ENCODE results near the gene FAM120B. TPM values are rescaled to one million over a fixed set of nuclear protein-coding genes. Genes with fewer than 3 reads are reported as not detected.

Gene FAM120B, protein sequence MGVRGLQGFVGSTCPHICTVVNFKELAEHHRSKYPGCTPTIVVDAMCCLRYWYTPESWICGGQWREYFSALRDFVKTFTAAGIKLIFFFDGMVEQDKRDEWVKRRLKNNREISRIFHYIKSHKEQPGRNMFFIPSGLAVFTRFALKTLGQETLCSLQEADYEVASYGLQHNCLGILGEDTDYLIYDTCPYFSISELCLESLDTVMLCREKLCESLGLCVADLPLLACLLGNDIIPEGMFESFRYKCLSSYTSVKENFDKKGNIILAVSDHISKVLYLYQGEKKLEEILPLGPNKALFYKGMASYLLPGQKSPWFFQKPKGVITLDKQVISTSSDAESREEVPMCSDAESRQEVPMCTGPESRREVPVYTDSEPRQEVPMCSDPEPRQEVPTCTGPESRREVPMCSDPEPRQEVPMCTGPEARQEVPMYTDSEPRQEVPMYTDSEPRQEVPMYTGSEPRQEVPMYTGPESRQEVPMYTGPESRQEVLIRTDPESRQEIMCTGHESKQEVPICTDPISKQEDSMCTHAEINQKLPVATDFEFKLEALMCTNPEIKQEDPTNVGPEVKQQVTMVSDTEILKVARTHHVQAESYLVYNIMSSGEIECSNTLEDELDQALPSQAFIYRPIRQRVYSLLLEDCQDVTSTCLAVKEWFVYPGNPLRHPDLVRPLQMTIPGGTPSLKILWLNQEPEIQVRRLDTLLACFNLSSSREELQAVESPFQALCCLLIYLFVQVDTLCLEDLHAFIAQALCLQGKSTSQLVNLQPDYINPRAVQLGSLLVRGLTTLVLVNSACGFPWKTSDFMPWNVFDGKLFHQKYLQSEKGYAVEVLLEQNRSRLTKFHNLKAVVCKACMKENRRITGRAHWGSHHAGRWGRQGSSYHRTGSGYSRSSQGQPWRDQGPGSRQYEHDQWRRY
- total RNA-seq (10 to 100 TPM; 10.4 to 18.7 (median 13.3) TPM), polyA plus RNA-seq (1 to 10 TPM; 5.6 to 9.0 TPM)

DNA sequence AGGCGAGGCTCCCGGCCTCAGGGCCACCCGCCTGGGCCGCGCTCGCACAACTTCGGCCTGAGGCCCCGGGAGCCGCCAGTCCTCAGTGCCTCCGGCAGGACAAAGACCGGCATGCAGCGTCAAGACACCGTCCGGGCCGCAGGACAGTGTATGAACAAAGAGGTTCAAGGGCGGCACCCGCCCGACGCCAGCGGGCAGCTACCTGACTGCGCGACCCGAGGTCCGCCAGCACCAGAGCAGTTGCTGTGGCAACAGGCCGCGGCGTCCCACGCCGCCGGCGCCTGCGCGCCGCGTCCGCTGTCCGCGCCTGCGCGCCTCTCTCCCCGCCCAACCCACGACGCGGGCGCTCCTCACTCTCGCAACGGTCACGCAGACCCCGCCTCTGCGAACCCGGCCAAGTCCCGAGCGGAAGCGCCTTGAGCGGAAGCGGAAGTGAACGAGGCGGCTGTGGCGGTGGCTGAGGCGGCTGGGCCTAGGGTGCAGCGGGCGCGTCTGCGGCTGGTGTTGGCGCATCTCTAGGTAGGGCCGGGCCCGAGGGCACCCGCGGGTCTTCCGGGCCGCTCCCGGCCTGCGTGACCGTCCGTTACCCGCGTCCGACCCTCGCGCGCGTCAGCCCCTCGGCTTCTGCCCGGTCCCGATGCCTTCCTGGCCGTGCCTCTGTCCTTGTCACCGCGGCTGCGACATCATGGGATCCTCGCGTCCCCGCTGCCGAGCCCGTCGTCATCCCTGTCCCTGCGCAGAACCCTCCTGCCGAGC lies at the start of gene FAM120B:
Gene FAM120B (plus strand): TSS at position 435 of the 756 bp plus-strand sequence. CDS start 10,633 bp downstream, outside the sequence.
- ATAC-seq (peak; percentile 96 to 99 (median 98)), FAIRE-seq (no peak), DNase-seq (peak; percentile 97 to 99 (median 98))
- intact Hi-C loops (cut with DNase I), result no loop called here
- peak within 1 kb of the TSS; percentile 62 to 80 (median 72) for H3K27ac ChIP-seq
- WGBS, 2 donors, result 0 to 1% methylated on average over 32 to 97 of the region's 97 CpGs
- H3K36me3 ChIP-seq, result no peaks in the 10 kb centered on the region
- peaks cover 10 to 33% (median 18%) of the 10 kb centered on the region in 3 donors for H3K4me1 ChIP-seq
- no peaks in the 10 kb centered on the region for H3K27me3 ChIP-seq
- peak within 1 kb of the TSS; percentile 69 to 91 (median 86) for H3K4me3 ChIP-seq
- TF ChIP-seq, protein P1, sequence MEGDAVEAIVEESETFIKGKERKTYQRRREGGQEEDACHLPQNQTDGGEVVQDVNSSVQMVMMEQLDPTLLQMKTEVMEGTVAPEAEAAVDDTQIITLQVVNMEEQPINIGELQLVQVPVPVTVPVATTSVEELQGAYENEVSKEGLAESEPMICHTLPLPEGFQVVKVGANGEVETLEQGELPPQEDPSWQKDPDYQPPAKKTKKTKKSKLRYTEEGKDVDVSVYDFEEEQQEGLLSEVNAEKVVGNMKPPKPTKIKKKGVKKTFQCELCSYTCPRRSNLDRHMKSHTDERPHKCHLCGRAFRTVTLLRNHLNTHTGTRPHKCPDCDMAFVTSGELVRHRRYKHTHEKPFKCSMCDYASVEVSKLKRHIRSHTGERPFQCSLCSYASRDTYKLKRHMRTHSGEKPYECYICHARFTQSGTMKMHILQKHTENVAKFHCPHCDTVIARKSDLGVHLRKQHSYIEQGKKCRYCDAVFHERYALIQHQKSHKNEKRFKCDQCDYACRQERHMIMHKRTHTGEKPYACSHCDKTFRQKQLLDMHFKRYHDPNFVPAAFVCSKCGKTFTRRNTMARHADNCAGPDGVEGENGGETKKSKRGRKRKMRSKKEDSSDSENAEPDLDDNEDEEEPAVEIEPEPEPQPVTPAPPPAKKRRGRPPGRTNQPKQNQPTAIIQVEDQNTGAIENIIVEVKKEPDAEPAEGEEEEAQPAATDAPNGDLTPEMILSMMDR (IDR thresholded peaks at IDR 0.05), result no peak
- H3K9me3 ChIP-seq, result no peaks in the 10 kb centered on the region

GRCh38 chr6:170257376-170257775 lies 49.2 kb upstream of the FAM120B start:
- 70 to 76% methylated on average over 4 of the region's 4 CpGs for WGBS, 2 donors

GRCh38 chr6:170258407-170258806 lies 48.2 kb upstream of the FAM120B start:
- H3K27ac ChIP-seq, result no peak overlapping the region
- no peaks in the 10 kb centered on the region for H3K9me3 ChIP-seq
- 89 to 97% methylated on average over 6 of the region's 6 CpGs for WGBS, 2 donors
- intact Hi-C loops (cut with DNase I), result no loop called here
- no peaks in the 10 kb centered on the region for H3K36me3 ChIP-seq
- no peak for ATAC-seq
- TF ChIP-seq, protein P1 (IDR thresholded peaks at IDR 0.05), result no peak
- H3K27me3 ChIP-seq, result no peaks in the 10 kb centered on the region
- no peak overlapping the region for H3K4me3 ChIP-seq
- DNase-seq, result no peak
- FAIRE-seq, result no peak
- H3K4me1 ChIP-seq, result peaks cover 6 to 11% (median 10%) of the 10 kb centered on the region in 3 donors

More at GRCh38 chr6:170257376-170257775, 49.2 kb upstream of the FAM120B start:
- H3K36me3 ChIP-seq, result no peaks in the 10 kb centered on the region
- peaks cover 6 to 11% (median 10%) of the 10 kb centered on the region in 3 donors for H3K4me1 ChIP-seq
- intact Hi-C loops (cut with DNase I), result no loop called here
- ATAC-seq (no peak), DNase-seq (no peak), FAIRE-seq (no peak)
- H3K27ac ChIP-seq, result no peak overlapping the region
- TF ChIP-seq, protein P1 (IDR thresholded peaks at IDR 0.05), result no peak
- no peak overlapping the region for H3K4me3 ChIP-seq
- H3K27me3 ChIP-seq, result no peaks in the 10 kb centered on the region
- H3K9me3 ChIP-seq, result no peaks in the 10 kb centered on the region

GRCh38 chr6:170259278-170259677 lies 47.3 kb upstream of the FAM120B start:
- 82 to 83% methylated on average over 5 of the region's 5 CpGs for WGBS, 2 donors
- no peaks in the 10 kb centered on the region for H3K36me3 ChIP-seq
- no peaks in the 10 kb centered on the region for H3K27me3 ChIP-seq
- intact Hi-C loops (cut with DNase I), result no loop called here
- DNase-seq (peak in 1 of 6 donors; percentile 42), ATAC-seq (no peak), FAIRE-seq (no peak)
- H3K4me1 ChIP-seq, result peaks cover 6 to 11% (median 10%) of the 10 kb centered on the region in 3 donors
- no peaks in the 10 kb centered on the region for H3K9me3 ChIP-seq
- TF ChIP-seq, protein P1 (IDR thresholded peaks at IDR 0.05), result no peak
- no peak overlapping the region for H3K4me3 ChIP-seq
- no peak overlapping the region for H3K27ac ChIP-seq
